AG04450 (cell line): ENCODE data around the gene FBXL7. TPM values are rescaled to one million over a fixed set of nuclear protein-coding genes. Genes with fewer than 3 reads are reported as not detected.

Experiments used
- CTCF ChIA-PET: fragments of 300-600, 350-600 bp; formaldehyde crosslinking; extraction: SDS; loops from one replicate; lab custom pipeline; 2022; ENCODE audit warnings: antibody characterized with exemption, inconsistent platforms; lab: Charles Lee
- POLR2A ChIA-PET: fragments of 350-600 bp; formaldehyde crosslinking; extraction: SDS; loops from one replicate; lab custom pipeline; 2021; ENCODE audit warnings: antibody characterized with exemption, inconsistent platforms; lab: Yijun Ruan, JAX
- DNase-seq: peaks from one replicate; pipeline ENCODE4 v3.0.0-alpha.2; 2011; ENCODE audit warnings: low read depth, low spot score
- H3K27ac ChIP-seq: one replicate; pipeline ENCODE4 v1.5.1; 2012; ENCODE audit warnings: low read depth, low read length, control low read depth
- H3K27me3 ChIP-seq: one replicate; pipeline ENCODE4 v1.6.0; 2012; ENCODE audit warnings: low read length; ENCODE audit not compliant: control insufficient read depth, insufficient read depth
- H3K4me3 ChIP-seq: 2 replicates; pipeline ENCODE4 v1.5.1; 2011; ENCODE audit warnings: mild to moderate bottlenecking, low read depth, low read length, control low read depth
- H3K9me3 ChIP-seq: 2 replicates; pipeline ENCODE4 v1.5.1; 2012; ENCODE audit warnings: low read length; ENCODE audit not compliant: control insufficient read depth, insufficient read depth
- CTCF ChIP-seq: IDR thresholded peaks from 2 replicates; pipeline ENCODE4 v1.5.1; 2011; ENCODE audit warnings: low read depth, low read length, control low read depth, inconsistent platforms
- polyA plus RNA-seq: library from polyadenylated mRNA; depleted of rRNA; stranded (reverse); fragments of >200 nt; gene quantifications from 2 replicates; pipeline ENCODE4 v1.2.3, GENCODE V29; 2011

FBXL7 gene
- polyA plus RNA-seq, 1 experiment: 10.4 TPM

- no peaks in the 10 kb centered on the region for H3K27me3 ChIP-seq
- H3K27ac ChIP-seq: peak overlapping the region; percentile 59
- ChIA-PET POLR2A (no interaction called here), CTCF (interaction anchor here (1.1 to 1.5 kb wide), 2 partner anchors 12 to 129 kb away, joined by 4 read pairs; no protein-coding TSS in a partner anchor)
- TF ChIP-seq CTCF: no peak
- DNase-seq: no peak
- H3K9me3 ChIP-seq: no peaks in the 10 kb centered on the region
- H3K4me3 ChIP-seq: no peak overlapping the region
Observed at GRCh38 chr5:15695215-15695731, 195.3 kb downstream of the FBXL7 start.

- Histone ChIP-seq H3K4me3 (no peak overlapping the region), H3K27me3 (no peaks in the 10 kb centered on the region), H3K9me3 (no peaks in the 10 kb centered on the region), H3K27ac (no peak overlapping the region)
- no peak for DNase-seq
- POLR2A ChIA-PET: no interaction called here
- CTCF ChIA-PET: no interaction called here
- no peak for TF ChIP-seq CTCF
Observed at GRCh38 chr5:15700373-15700772, 200.4 kb downstream of the FBXL7 start.

- ChIA-PET CTCF (interaction anchor here (0.6 to 1.0 kb wide), 3 partner anchors 11 to 40 kb away, joined by 3 to 5 read pairs (median 4); no protein-coding TSS in a partner anchor), POLR2A (interaction anchor here (0.6 kb wide), 1 partner anchor 228 kb away, joined by 3 read pairs; no protein-coding TSS in a partner anchor)
- Histone ChIP-seq H3K4me3 (no peak overlapping the region), H3K27ac (no peak overlapping the region), H3K27me3 (no peaks in the 10 kb centered on the region), H3K9me3 (no peaks in the 10 kb centered on the region)
- DNase-seq: no peak
- no peak for TF ChIP-seq CTCF
Observed at GRCh38 chr5:15702102-15702501, 202.1 kb downstream of the FBXL7 start.

GRCh38 chr5:15703901-15704300 is 203.9 kb downstream of the FBXL7 start:
- H3K9me3 ChIP-seq: no peaks in the 10 kb centered on the region
- POLR2A ChIA-PET: no interaction called here
- no peak overlapping the region for H3K4me3 ChIP-seq
- H3K27me3 ChIP-seq: no peaks in the 10 kb centered on the region
- CTCF ChIA-PET: interaction anchor here (1.1 kb wide), 1 partner anchor 21 kb away, joined by 3 read pairs; no protein-coding TSS in a partner anchor
- no peak overlapping the region for H3K27ac ChIP-seq
- DNase-seq: no peak
- TF ChIP-seq CTCF: no peak

GRCh38 chr5:15704397-15704947 is 204.5 kb downstream of the FBXL7 start:
- no peak overlapping the region for H3K27ac ChIP-seq
- no peak for DNase-seq
- CTCF ChIA-PET: no interaction called here
- no peak overlapping the region for H3K4me3 ChIP-seq
- TF ChIP-seq CTCF: no peak
- POLR2A ChIA-PET: no interaction called here
- H3K9me3 ChIP-seq: no peaks in the 10 kb centered on the region
- no peaks in the 10 kb centered on the region for H3K27me3 ChIP-seq
